Heart left ventricle (tissue), 16 donors: ENCODE data around the gene FBL. TPM values are rescaled to one million over a fixed set of nuclear protein-coding genes. Genes with fewer than 3 reads are reported as not detected.
A peak's percentile ranks its signal among the peaks of the same experiment; 100 is the strongest.

Experiments
- ATAC-seq, 4 donors: fragments of 200-7000 bp; cut with Tn5 transposase; one replicate each; pipeline ENCODE4 v1.9.1; 2020 to 2022; ENCODE audit warnings: moderate library complexity in 4 of 4, mild to moderate bottlenecking in 3 of 4, moderate number of reproducible peaks in 1 of 4
- DNase-seq, 5 donors: peaks; one replicate each; pipeline ENCODE4 v3.0.0-alpha.2; 2020
- H3K27ac ChIP-seq, 12 donors: fragments of 200-600 bp; sonication (generic) in 4 of 12; one replicate each; pipeline versions ENCODE4 v1.5.0 to v1.8.0; 2016 to 2022; ENCODE audit warnings: mild to moderate bottlenecking in 2 of 12
- H3K27me3 ChIP-seq, 9 donors: fragments of 200-600 bp; sonication (generic) in 2 of 9; one replicate each; pipeline versions ENCODE4 v1.5.1 to v1.8.0; 2016 to 2022; ENCODE audit warnings: mild to moderate bottlenecking in 3 of 9
- H3K36me3 ChIP-seq, 9 donors: fragments of 200-600 bp; sonication (generic) in 2 of 9; one replicate each; pipeline versions ENCODE4 v1.5.0 to v1.8.0; 2018 to 2022; ENCODE audit warnings: mild to moderate bottlenecking in 2 of 9
- H3K4me1 ChIP-seq, 12 donors: fragments of 200-600 bp; sonication (generic) in 4 of 12; one replicate each; pipeline versions ENCODE4 v1.5.0 to v1.8.0; 2016 to 2022; ENCODE audit warnings: mild to moderate bottlenecking in 3 of 12
- H3K4me3 ChIP-seq, 12 donors: fragments of 200-600 bp; sonication (generic) in 4 of 12; one replicate each; pipeline versions ENCODE4 v1.5.0 to v1.8.0; 2017 to 2022; ENCODE audit warnings: mild to moderate bottlenecking in 9 of 12, moderate library complexity in 4 of 12
- H3K9me3 ChIP-seq, 12 donors: fragments of 200-600 bp; sonication (generic) in 4 of 12; one replicate each; pipeline versions ENCODE4 v1.5.0 to v1.8.0; 2016 to 2022; ENCODE audit warnings: mild to moderate bottlenecking in 1 of 12
- POLR2A ChIP-seq, 2 donors: fragments of 450-650 bp; IDR thresholded peaks; one replicate each; pipeline ENCODE4 v1.6.1; 2017; ENCODE audit warnings: antibody characterized with exemption in 2 of 2, mild to moderate bottlenecking in 2 of 2, moderate library complexity in 2 of 2
- WGBS, 4 donors: extraction: QIAGEN DNeasy Blood & Tissue Kit in 2 of 4; methylation state at CpG; one replicate each; pipeline versions ENCODE4 v1.1.5 to v1.1.7; 2013 to 2018; 5-methylcytosine and 5-hydroxymethylcytosine counted together
- intact Hi-C, 10 donors: fragments of 100-400 bp; cut with DNase I; formaldehyde crosslinking; loops; one replicate each; pipeline versions ENCODE4 v1.11.1 to v1.14.2; 2022
- polyA plus RNA-seq, 2 donors: library from polyadenylated mRNA; stranded (reverse); fragments of 200-250 nt; gene quantifications; one replicate each; pipeline ENCODE4 v1.2.3, GENCODE V29; 2013
- total RNA-seq, 9 donors: library from RNA; depleted of rRNA in 2 of 9; stranded (reverse); fragments of >200 nt in 2 of 9; fragmentation: NEBNext Ultra II Directional in 3 of 9; extraction: Animal tissue kit (Norgen Biotek cat#: 25700) in 3 of 9; gene quantifications; one replicate each; pipeline versions ENCODE4 v1.1.0 to v1.2.4, GENCODE V29; 2016 to 2023
- TF ChIP-seq, protein P1 (sequence below), 12 donors: fragments of 200-600 bp; sonication (generic) in 4 of 12; IDR thresholded peaks; one replicate each; pipeline versions ENCODE4 v1.5.0 to v1.8.0; 2018 to 2022; ENCODE audit warnings: antibody characterized with exemption in 12 of 12, mild to moderate bottlenecking in 5 of 12
- donor health status: ischemic (EF 13 %, LVEDD 7.1; RV severe dilation, severe dysfunction).
- donor health status: healthy with polysubstance abuse.
- donor health status: DM: no; HTN: yes; CAD: no.
- donor health status: DM: no; HTN: no; CAD: no.
- donor health status: ischemic (EF 25% LVEDD 6.9; RV normal size, moderate dysfunction).
- donor health status: ischemic (EF 25% LVEDD 5.7; RV mildly dilated, moderate dysfunction).
- donor health status: healthy.
- donor health status: DM: yes; HTN: yes; CAD: no.
- donor health status: ischemic (EF 35%, LVEDD 5.7; RV mildly dilated, moderate dysfunction).
- donor health status: nonischemic (EF 11% LVEDD 7.7; RV severe dilation, severe dysfunction).
- donor health status: DM: yes; HTN: yes; CAD: no.
- donor health status: PGD.
- donor health status: ischemic (EF 29% LVEDD 5.4; RV normal size, mild dysfunction).
- donor health status: nonischemic (EF 23%, LVEDD 6.1; RV moderate dilation, normal function).

Gene FBL
- total and polyA plus RNA-seq, 11 donors: 44.3 to 169 (median 72.5) TPM

GRCh38 chr19:39830406-39830805 lies 15.8 kb downstream of the FBL start:
- WGBS, 4 donors: 93 to 96% (median 95%) methylated on average over 12 to 18 of the region's 18 CpGs

DNA sequence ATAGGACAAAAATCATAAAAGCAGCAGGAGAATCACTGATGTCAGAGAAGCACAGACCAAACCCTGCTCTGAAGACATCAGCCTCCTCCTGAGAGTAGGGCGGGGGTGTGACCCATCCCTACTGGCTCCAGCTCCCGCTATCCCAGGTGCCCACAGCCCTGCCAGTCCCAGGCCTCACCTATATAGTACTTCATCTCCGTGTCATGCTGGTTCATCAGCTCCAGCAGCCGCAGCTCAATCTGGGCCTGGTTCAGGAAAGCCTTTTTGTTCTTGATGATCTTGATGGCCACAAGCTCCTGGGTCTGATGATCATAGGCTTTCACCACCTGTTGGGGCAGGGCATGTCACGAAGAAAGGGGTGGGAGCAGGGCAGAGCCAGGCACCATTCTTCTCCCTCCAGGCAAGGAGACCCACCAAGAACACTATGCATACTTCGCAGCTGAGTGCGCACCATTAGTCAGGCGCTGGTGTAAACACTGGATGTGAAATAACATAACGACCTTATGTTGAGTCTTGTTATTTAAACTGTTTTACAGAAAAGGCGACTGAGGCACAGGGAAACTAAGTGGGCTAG lies 16.4 kb downstream of the FBL start:
- WGBS, 4 donors: 93 to 97% (median 95%) methylated on average over 10 of the region's 10 CpGs
- DNase-seq (no peak), ATAC-seq (no peak)
- intact Hi-C loops: no loop called here
- Histone ChIP-seq H3K4me3 (no peak overlapping the region), H3K27me3 (no peaks in the 10 kb centered on the region), H3K27ac (no peak overlapping the region), H3K9me3 (no peaks in the 10 kb centered on the region), H3K36me3 (peaks cover 0 to 72% (median 65%) of the 10 kb centered on the region in 9 donors), H3K4me1 (peaks cover 5 to 32% (median 25%) of the 10 kb centered on the region in 12 donors)
- TF ChIP-seq, protein P1, sequence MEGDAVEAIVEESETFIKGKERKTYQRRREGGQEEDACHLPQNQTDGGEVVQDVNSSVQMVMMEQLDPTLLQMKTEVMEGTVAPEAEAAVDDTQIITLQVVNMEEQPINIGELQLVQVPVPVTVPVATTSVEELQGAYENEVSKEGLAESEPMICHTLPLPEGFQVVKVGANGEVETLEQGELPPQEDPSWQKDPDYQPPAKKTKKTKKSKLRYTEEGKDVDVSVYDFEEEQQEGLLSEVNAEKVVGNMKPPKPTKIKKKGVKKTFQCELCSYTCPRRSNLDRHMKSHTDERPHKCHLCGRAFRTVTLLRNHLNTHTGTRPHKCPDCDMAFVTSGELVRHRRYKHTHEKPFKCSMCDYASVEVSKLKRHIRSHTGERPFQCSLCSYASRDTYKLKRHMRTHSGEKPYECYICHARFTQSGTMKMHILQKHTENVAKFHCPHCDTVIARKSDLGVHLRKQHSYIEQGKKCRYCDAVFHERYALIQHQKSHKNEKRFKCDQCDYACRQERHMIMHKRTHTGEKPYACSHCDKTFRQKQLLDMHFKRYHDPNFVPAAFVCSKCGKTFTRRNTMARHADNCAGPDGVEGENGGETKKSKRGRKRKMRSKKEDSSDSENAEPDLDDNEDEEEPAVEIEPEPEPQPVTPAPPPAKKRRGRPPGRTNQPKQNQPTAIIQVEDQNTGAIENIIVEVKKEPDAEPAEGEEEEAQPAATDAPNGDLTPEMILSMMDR (IDR thresholded peaks at IDR 0.05): no peak
- no peak for TF ChIP-seq POLR2A (IDR thresholded peaks at IDR 0.05)

More at GRCh38 chr19:39830406-39830805, 15.8 kb downstream of the FBL start:
- Histone ChIP-seq H3K9me3 (no peaks in the 10 kb centered on the region), H3K27ac (no peak overlapping the region), H3K36me3 (peaks cover 0 to 75% (median 69%) of the 10 kb centered on the region in 9 donors), H3K4me1 (peaks cover 5 to 27% (median 21%) of the 10 kb centered on the region in 12 donors), H3K4me3 (no peak overlapping the region), H3K27me3 (no peaks in the 10 kb centered on the region)
- no peak for TF ChIP-seq POLR2A (IDR thresholded peaks at IDR 0.05)
- TF ChIP-seq, protein P1 (IDR thresholded peaks at IDR 0.05): no peak
- ATAC-seq: no peak
- intact Hi-C loops: no loop called here
- DNase-seq: no peak

GRCh38 chr19:39828654-39829032 lies 17.5 kb downstream of the FBL start:
- Histone ChIP-seq H3K4me1 (peaks cover 5 to 33% (median 23%) of the 10 kb centered on the region in 12 donors), H3K27me3 (no peaks in the 10 kb centered on the region), H3K27ac (peak overlapping the region in 1 of 12 donors; percentile 75), H3K9me3 (no peaks in the 10 kb centered on the region), H3K4me3 (no peak overlapping the region), H3K36me3 (peaks cover 0 to 67% (median 63%) of the 10 kb centered on the region in 9 donors)
- intact Hi-C loops: no loop called here
- TF ChIP-seq, protein P1 (IDR thresholded peaks at IDR 0.05): no peak
- no peak for TF ChIP-seq POLR2A (IDR thresholded peaks at IDR 0.05)
- ATAC-seq: no peak
- no peak for DNase-seq
- WGBS, 4 donors: 76 to 86% (median 78%) methylated on average over 5 of the region's 5 CpGs

GRCh38 chr19:39828015-39828653 lies 18.0 kb downstream of the FBL start:
- ATAC-seq: no peak
- Histone ChIP-seq H3K4me1 (peaks cover 5 to 33% (median 24%) of the 10 kb centered on the region in 12 donors), H3K4me3 (no peak overlapping the region), H3K27me3 (no peaks in the 10 kb centered on the region), H3K9me3 (no peaks in the 10 kb centered on the region), H3K27ac (peak overlapping the region in 1 of 12 donors; percentile 75), H3K36me3 (peaks cover 0 to 67% (median 63%) of the 10 kb centered on the region in 9 donors)
- intact Hi-C loops: no loop called here
- 82 to 85% (median 85%) methylated on average over 26 of the region's 26 CpGs for WGBS, 4 donors
- no peak for TF ChIP-seq POLR2A (IDR thresholded peaks at IDR 0.05)
- TF ChIP-seq, protein P1 (IDR thresholded peaks at IDR 0.05): no peak
- no peak for DNase-seq
